WTC11 (cell line): ENCODE measurements around the gene RGS6. TPM values are rescaled to one million over a fixed set of nuclear protein-coding genes. Genes with fewer than 3 reads are reported as not detected.

Experiments used
- ATAC-seq: fragments of 200-7000 bp; cut with Tn5 transposase; 2 replicates; pipeline ENCODE4 v1.10.0; 2021; ENCODE audit warnings: mild to moderate bottlenecking, moderate library complexity
- CTCF ChIA-PET: fragments of 300-600 bp; sonication (Branson Sonifier 250); formaldehyde crosslinking; loops from one replicate; lab custom pipeline; 2021; ENCODE audit warnings: antibody characterized with exemption; lab: Charles Lee
- POLR2A ChIA-PET: fragments of 350-600 bp; sonication (Branson Sonifier 250); formaldehyde crosslinking; loops from one replicate; lab custom pipeline; 2021; ENCODE audit warnings: antibody characterized with exemption; lab: Charles Lee
- DNase-seq: peaks from one replicate; pipeline ENCODE4 v3.0.0; 2021; ENCODE audit warnings: low spot score
- H3K27ac Mint-ChIP-seq: 2 replicates; pipeline ENCODE4 v1.8.0; 2021; ENCODE audit warnings: mixed read lengths
- H3K27me3 Mint-ChIP-seq: 2 replicates; pipeline ENCODE4 v1.8.0; 2021; ENCODE audit warnings: low read depth, mild to moderate bottlenecking, moderate library complexity, mixed read lengths
- H3K36me3 Mint-ChIP-seq: 2 replicates; pipeline ENCODE4 v1.8.0; 2021; ENCODE audit warnings: mixed read lengths
- H3K4me1 Mint-ChIP-seq: 2 replicates; pipeline ENCODE4 v1.8.0; 2022; ENCODE audit warnings: mixed read lengths
- H3K4me3 Mint-ChIP-seq: 2 replicates; pipeline ENCODE4 v1.8.0; 2021; ENCODE audit warnings: mild to moderate bottlenecking, moderate library complexity, mixed read lengths
- H3K9me3 Mint-ChIP-seq: 2 replicates; pipeline ENCODE4 v1.8.0; 2021; ENCODE audit warnings: mixed read lengths
- ATF2 ChIP-seq: sonication (generic); formaldehyde crosslinking; IDR thresholded peaks from 2 replicates; pipeline ENCODE4 v1.8.1; 2022; ENCODE audit warnings: low read depth, missing genetic modification reagents, borderline replicate concordance
- ATF6 ChIP-seq: sonication (generic); formaldehyde crosslinking; IDR thresholded peaks from 2 replicates; pipeline ENCODE4 v1.8.1; 2023; ENCODE audit warnings: mild to moderate bottlenecking, missing genetic modification reagents
- FOXJ3 ChIP-seq: sonication (generic); formaldehyde crosslinking; IDR thresholded peaks from 2 replicates; pipeline ENCODE4 v1.9.0; 2021; ENCODE audit warnings: missing genetic modification reagents, mild to moderate bottlenecking, borderline replicate concordance
- GABPB1 ChIP-seq: sonication (generic); formaldehyde crosslinking; IDR thresholded peaks from 2 replicates; pipeline ENCODE4 v1.8.1; 2023; ENCODE audit warnings: mild to moderate bottlenecking, missing genetic modification reagents
- IRF1 ChIP-seq: sonication (generic); formaldehyde crosslinking; IDR thresholded peaks from 2 replicates; pipeline ENCODE4 v1.8.0; 2023; ENCODE audit warnings: missing genetic modification reagents
- NFATC4 ChIP-seq: fragments of 250-450 bp; sonication (Bioruptor Pico); IDR thresholded peaks from 2 replicates; pipeline ENCODE4 v1.9.0; 2021; ENCODE audit warnings: mild to moderate bottlenecking
- NFYB ChIP-seq: sonication (generic); formaldehyde crosslinking; conservative IDR thresholded peaks from 2 replicates; pipeline ENCODE4 v1.8.0; 2022; ENCODE audit warnings: low read depth, missing genetic modification reagents
- NR1H2 ChIP-seq: sonication (generic); formaldehyde crosslinking; IDR thresholded peaks from 2 replicates; pipeline ENCODE4 v1.9.0; 2021; ENCODE audit warnings: mild to moderate bottlenecking, moderate library complexity, missing genetic modification reagents
- NR2C2 ChIP-seq: sonication (generic); formaldehyde crosslinking; IDR thresholded peaks from 2 replicates; pipeline ENCODE4 v1.8.0; 2022; ENCODE audit warnings: mild to moderate bottlenecking, missing genetic modification reagents
- PRDM15 ChIP-seq: sonication (generic); formaldehyde crosslinking; IDR thresholded peaks from 2 replicates; pipeline ENCODE4 v1.8.0; 2022; ENCODE audit warnings: missing genetic modification reagents
- SOX15 ChIP-seq: fragments of 250-450 bp; sonication (Bioruptor Pico); IDR thresholded peaks from 2 replicates; pipeline ENCODE4 v1.9.0; 2021; ENCODE audit warnings: mild to moderate bottlenecking
- SP1 ChIP-seq: sonication (generic); formaldehyde crosslinking; conservative IDR thresholded peaks from 2 replicates; pipeline ENCODE4 v1.8.1; 2022; ENCODE audit warnings: missing genetic modification reagents
- TCF7 ChIP-seq: sonication (generic); formaldehyde crosslinking; IDR thresholded peaks from 2 replicates; pipeline ENCODE4 v1.8.0; 2022; ENCODE audit warnings: mild to moderate bottlenecking, low read depth, missing genetic modification reagents, moderate library complexity
- TEAD1 ChIP-seq: sonication (generic); formaldehyde crosslinking; IDR thresholded peaks from 2 replicates; pipeline ENCODE4 v1.8.0; 2022; ENCODE audit warnings: mild to moderate bottlenecking, missing genetic modification reagents
- ZBTB21 ChIP-seq: sonication (generic); formaldehyde crosslinking; IDR thresholded peaks from 2 replicates; pipeline ENCODE4 v1.8.1; 2023; ENCODE audit warnings: mild to moderate bottlenecking, missing genetic modification reagents, borderline replicate concordance
- ZBTB43 ChIP-seq: sonication (generic); formaldehyde crosslinking; IDR thresholded peaks from 2 replicates; pipeline ENCODE4 v1.8.1; 2023; ENCODE audit warnings: mild to moderate bottlenecking, missing genetic modification reagents
- ZNF263 ChIP-seq: sonication (generic); formaldehyde crosslinking; IDR thresholded peaks from 2 replicates; pipeline ENCODE4 v1.8.1; 2022; ENCODE audit warnings: low read depth, mild to moderate bottlenecking, moderate library complexity, missing genetic modification reagents
- ZNF281 ChIP-seq: sonication (generic); formaldehyde crosslinking; IDR thresholded peaks from 2 replicates; pipeline ENCODE4 v1.8.0; 2023; ENCODE audit warnings: mild to moderate bottlenecking, missing genetic modification reagents
- ZNF317 ChIP-seq: sonication (generic); formaldehyde crosslinking; IDR thresholded peaks from 2 replicates; pipeline ENCODE4 v1.8.1; 2023; ENCODE audit warnings: low read depth, mild to moderate bottlenecking, moderate library complexity, missing genetic modification reagents, borderline replicate concordance
- ZNF396 ChIP-seq: fragments of 250-450 bp; sonication (Bioruptor Pico); IDR thresholded peaks from 2 replicates; pipeline ENCODE4 v1.8.0; 2021; ENCODE audit warnings: mild to moderate bottlenecking, moderate library complexity, borderline replicate concordance
- ZNF425 ChIP-seq: fragments of 250-450 bp; sonication (Bioruptor Pico); conservative IDR thresholded peaks from 2 replicates; pipeline ENCODE4 v1.9.0; 2021; ENCODE audit warnings: mild to moderate bottlenecking
- ZNF512 ChIP-seq: sonication (generic); formaldehyde crosslinking; IDR thresholded peaks from 2 replicates; pipeline ENCODE4 v1.8.1; 2022; ENCODE audit warnings: missing genetic modification reagents, borderline replicate concordance
- total RNA-seq: library from RNA; stranded (reverse); gene quantifications from 3 replicates; pipeline ENCODE4 v1.2.3, GENCODE V29; 2021

The RGS6 gene
- total RNA-seq, 1 experiment from 2014 or later = 1.0 TPM

GRCh38 chr14:72126561-72126960 lies 194.3 kb downstream of the RGS6 start (continued):
- TF ChIP-seq SP1 = no peak
- no peak for TF ChIP-seq NR2C2
- TF ChIP-seq ZNF263 = no peak
- TF ChIP-seq ZNF281 = no peak
- TF ChIP-seq NFYB (CRISPR knock-in tag) = no peak
- no peak for TF ChIP-seq PRDM15
- TF ChIP-seq, all 79 proteins: peak for 0

- CTCF ChIA-PET = no interaction called here
- H3K9me3 Mint-ChIP-seq = peaks cover 1% of the 10 kb centered on the region
- H3K4me3 Mint-ChIP-seq = no peak overlapping the region
- ATAC-seq (no peak), DNase-seq (no peak)
- no peaks in the 10 kb centered on the region for H3K36me3 Mint-ChIP-seq
- H3K27ac Mint-ChIP-seq = no peak overlapping the region
- POLR2A ChIA-PET = no interaction called here
- H3K27me3 Mint-ChIP-seq = no peaks in the 10 kb centered on the region
- H3K4me1 Mint-ChIP-seq = no peaks in the 10 kb centered on the region
- no peak for TF ChIP-seq ZNF317 (CRISPR knock-in tag)
- no peak for TF ChIP-seq ATF6 (CRISPR knock-in tag)
- no peak for TF ChIP-seq ZNF425 (CRISPR knock-in tag)
- TF ChIP-seq ZBTB21 (CRISPR knock-in tag) = no peak
- TF ChIP-seq SOX15 (CRISPR knock-in tag) = no peak
- no peak for TF ChIP-seq FOXJ3 (CRISPR knock-in tag)
- no peak for TF ChIP-seq NFATC4
- TF ChIP-seq ZBTB43 (CRISPR knock-in tag) = no peak
- TF ChIP-seq ATF2 (CRISPR knock-in tag) = no peak
- TF ChIP-seq ZNF512 (CRISPR knock-in tag) = no peak
- no peak for TF ChIP-seq NR1H2 (CRISPR knock-in tag)
- TF ChIP-seq TEAD1 = no peak
- no peak for TF ChIP-seq TCF7 (CRISPR knock-in tag)
- TF ChIP-seq GABPB1 (CRISPR knock-in tag) = no peak
- TF ChIP-seq IRF1 (CRISPR knock-in tag) = no peak
- no peak for TF ChIP-seq ZNF396 (CRISPR knock-in tag)
Measured at GRCh38 chr14:72128629-72129028, 196.4 kb downstream of the RGS6 start.
